HepG2 (cell line): ENCODE measurements around the gene WNK4. TPM values are rescaled to one million over a fixed set of nuclear protein-coding genes. Genes with fewer than 3 reads are reported as not detected.
A peak's percentile ranks its signal among the peaks of the same experiment; 100 is the strongest.

Experiments used
- FIP1L1 ChIP-seq: fragments of 200-400 bp; formaldehyde crosslinking; IDR thresholded peaks from 2 replicates; pipeline ENCODE4 v1.6.1; 2018; ENCODE audit warnings: low read depth, mild to moderate bottlenecking, low read length, moderate library complexity, borderline replicate concordance; ENCODE audit not compliant: insufficient read depth
- GABPB1 ChIP-seq: IDR thresholded peaks from 2 replicates; pipeline ENCODE4 v1.6.1; 2016; ENCODE audit warnings: mild to moderate bottlenecking, missing genetic modification reagents, moderate library complexity, missing compliant biosample characterization
- HNRNPUL1 ChIP-seq: fragments of 200-400 bp; formaldehyde crosslinking; IDR thresholded peaks from 2 replicates; pipeline ENCODE4 v1.6.1; 2017; ENCODE audit warnings: low read depth, mild to moderate bottlenecking, low read length, moderate library complexity
- KAT8 ChIP-seq: IDR thresholded peaks from 2 replicates; pipeline ENCODE4 v1.6.1; 2016; ENCODE audit warnings: missing genetic modification reagents, missing compliant biosample characterization
- KDM2A ChIP-seq: sonication (generic); formaldehyde crosslinking; IDR thresholded peaks from 2 replicates; pipeline ENCODE4 v1.4.0; 2020; ENCODE audit warnings: low read depth, missing genetic modification reagents, borderline replicate concordance
- KIAA2018 ChIP-seq: sonication (generic); formaldehyde crosslinking; IDR thresholded peaks from 2 replicates; pipeline ENCODE4 v1.5.0; 2020; ENCODE audit warnings: mild to moderate bottlenecking, missing genetic modification reagents, borderline replicate concordance
- NFYC ChIP-seq: IDR thresholded peaks from 2 replicates; pipeline ENCODE4 v1.6.1; 2016; ENCODE audit warnings: missing genetic modification reagents, missing compliant biosample characterization
- NR1H2 ChIP-seq: sonication (generic); formaldehyde crosslinking; IDR thresholded peaks from 2 replicates; pipeline ENCODE4 v1.8.1; 2022; ENCODE audit warnings: low read depth, missing genetic modification reagents, borderline replicate concordance
- POLR2AphosphoS5 ChIP-seq: IDR thresholded peaks from 2 replicates; pipeline ENCODE4 v1.6.1; 2012; ENCODE audit warnings: low read depth, low read length
- ZFP90 ChIP-seq: sonication (generic); formaldehyde crosslinking; IDR thresholded peaks from 2 replicates; pipeline ENCODE4 v1.8.0; 2022; ENCODE audit warnings: missing genetic modification reagents, mild to moderate bottlenecking, inconsistent platforms, borderline replicate concordance
- ZMYM3 ChIP-seq: sonication (generic); formaldehyde crosslinking; IDR thresholded peaks from 2 replicates; pipeline ENCODE4 v1.5.1; 2020; ENCODE audit warnings: mild to moderate bottlenecking, missing genetic modification reagents
- ZNF891 ChIP-seq: sonication (generic); formaldehyde crosslinking; IDR thresholded peaks from 2 replicates; pipeline ENCODE4 v1.5.0; 2020; ENCODE audit warnings: mild to moderate bottlenecking, missing genetic modification reagents
- polyA plus RNA-seq, 8 experiments: library from polyadenylated mRNA; depleted of rRNA in 3 of 8; stranded (reverse) in 7 of 8; unstranded in 1 of 8; fragments of >200 nt; fragmentation: Illumina TruSeq in 4 of 8; extraction: Trizol in 4 of 8; gene quantifications; 2 replicates each; pipeline versions ENCODE4 v1.2.1 to v1.2.3, GENCODE V29; 2011 to 2016; ENCODE audit warnings: low read depth in 4 of 8, missing spikeins in 1 of 8, mixed read lengths in 1 of 8; ENCODE audit not compliant: insufficient read depth in 1 of 8
- total RNA-seq, 5 experiments: library from RNA; depleted of rRNA; stranded (reverse); fragments of >200 nt; fragmentation: Illumina TruSeq; extraction: Trizol; gene quantifications; 2 replicates each; pipeline ENCODE4 v1.2.3, GENCODE V29; 2016; ENCODE audit warnings: low read depth in 1 of 5
- TF ChIP-seq, protein P1 (sequence below): sonication (generic); formaldehyde crosslinking; IDR thresholded peaks from 2 replicates; pipeline ENCODE4 v1.4.0; 2020; ENCODE audit warnings: mild to moderate bottlenecking, missing genetic modification reagents
- TF ChIP-seq, protein P2 (sequence below): sonication (generic); formaldehyde crosslinking; IDR thresholded peaks from 2 replicates; pipeline ENCODE4 v1.8.1; 2023; ENCODE audit warnings: mild to moderate bottlenecking, moderate library complexity, missing genetic modification reagents

The WNK4 gene
- total and polyA plus RNA-seq, 2 of the 13 experiments (the other 11 are each of a cell fraction or from before 2014, with no cell fraction given) = 2.7 to 13.7 TPM

DNA sequence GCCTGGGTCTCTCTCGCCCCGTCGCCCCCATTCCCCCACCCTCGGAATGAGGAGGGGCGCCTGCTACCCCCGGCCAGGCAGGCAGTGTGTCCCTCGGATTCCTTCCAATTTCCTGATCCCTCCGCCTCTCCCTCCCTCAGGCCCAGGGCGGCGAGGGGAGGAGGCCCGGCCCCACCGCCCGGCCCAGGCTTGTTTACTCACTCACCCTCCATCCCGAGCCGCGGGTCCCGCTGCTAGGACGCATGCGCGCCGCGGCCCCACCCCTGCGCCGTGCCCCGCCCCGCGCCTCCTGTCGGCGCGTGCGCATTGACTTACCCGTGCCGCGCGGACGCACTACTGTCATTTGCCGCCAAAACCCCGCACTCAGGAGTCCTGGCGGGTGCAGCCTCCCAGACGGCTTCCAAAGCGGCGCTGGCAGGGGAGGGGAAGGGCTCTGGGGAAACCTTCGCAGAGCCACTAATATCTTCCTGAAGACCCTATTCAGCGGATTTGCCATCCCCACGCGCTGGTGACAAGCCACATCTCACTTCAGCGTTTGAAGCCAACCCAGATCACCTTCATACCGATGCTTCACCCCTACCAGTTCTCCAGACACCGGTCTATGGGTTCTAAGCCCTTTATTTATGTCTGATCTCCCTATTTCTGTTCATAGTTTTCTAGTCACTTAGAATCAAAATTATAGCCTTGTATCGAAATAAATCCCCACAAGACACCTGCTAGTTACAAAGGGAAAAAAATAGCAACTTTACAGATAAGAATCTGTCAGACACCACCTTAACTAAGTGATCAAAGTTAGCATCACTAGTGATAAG is 35.4 kb upstream of the WNK4 start, which contains the start of gene EZH1 (continued):
- no peak for TF ChIP-seq KIAA2018 (CRISPR knock-in tag)
- TF ChIP-seq FIP1L1 = 0 out of 2 replicates have a peak, but pooled peaks have one; percentile 47
- peak; percentile 75 for TF ChIP-seq ZFP90 (CRISPR knock-in tag)
- peak; percentile 83; the same call in 1 of the 2 replicates for TF ChIP-seq NR1H2 (CRISPR knock-in tag)
- no peak; the same call in 1 of the 2 replicates for TF ChIP-seq ZMYM3 (CRISPR knock-in tag)
- TF ChIP-seq POLR2AphosphoS5 = peak; percentile 88
- TF ChIP-seq HNRNPUL1 = no peak
- TF ChIP-seq ZNF891 (CRISPR knock-in tag) = peak; percentile 83
- TF ChIP-seq NFYC (CRISPR knock-in tag) = no peak
- TF ChIP-seq, protein P1, sequence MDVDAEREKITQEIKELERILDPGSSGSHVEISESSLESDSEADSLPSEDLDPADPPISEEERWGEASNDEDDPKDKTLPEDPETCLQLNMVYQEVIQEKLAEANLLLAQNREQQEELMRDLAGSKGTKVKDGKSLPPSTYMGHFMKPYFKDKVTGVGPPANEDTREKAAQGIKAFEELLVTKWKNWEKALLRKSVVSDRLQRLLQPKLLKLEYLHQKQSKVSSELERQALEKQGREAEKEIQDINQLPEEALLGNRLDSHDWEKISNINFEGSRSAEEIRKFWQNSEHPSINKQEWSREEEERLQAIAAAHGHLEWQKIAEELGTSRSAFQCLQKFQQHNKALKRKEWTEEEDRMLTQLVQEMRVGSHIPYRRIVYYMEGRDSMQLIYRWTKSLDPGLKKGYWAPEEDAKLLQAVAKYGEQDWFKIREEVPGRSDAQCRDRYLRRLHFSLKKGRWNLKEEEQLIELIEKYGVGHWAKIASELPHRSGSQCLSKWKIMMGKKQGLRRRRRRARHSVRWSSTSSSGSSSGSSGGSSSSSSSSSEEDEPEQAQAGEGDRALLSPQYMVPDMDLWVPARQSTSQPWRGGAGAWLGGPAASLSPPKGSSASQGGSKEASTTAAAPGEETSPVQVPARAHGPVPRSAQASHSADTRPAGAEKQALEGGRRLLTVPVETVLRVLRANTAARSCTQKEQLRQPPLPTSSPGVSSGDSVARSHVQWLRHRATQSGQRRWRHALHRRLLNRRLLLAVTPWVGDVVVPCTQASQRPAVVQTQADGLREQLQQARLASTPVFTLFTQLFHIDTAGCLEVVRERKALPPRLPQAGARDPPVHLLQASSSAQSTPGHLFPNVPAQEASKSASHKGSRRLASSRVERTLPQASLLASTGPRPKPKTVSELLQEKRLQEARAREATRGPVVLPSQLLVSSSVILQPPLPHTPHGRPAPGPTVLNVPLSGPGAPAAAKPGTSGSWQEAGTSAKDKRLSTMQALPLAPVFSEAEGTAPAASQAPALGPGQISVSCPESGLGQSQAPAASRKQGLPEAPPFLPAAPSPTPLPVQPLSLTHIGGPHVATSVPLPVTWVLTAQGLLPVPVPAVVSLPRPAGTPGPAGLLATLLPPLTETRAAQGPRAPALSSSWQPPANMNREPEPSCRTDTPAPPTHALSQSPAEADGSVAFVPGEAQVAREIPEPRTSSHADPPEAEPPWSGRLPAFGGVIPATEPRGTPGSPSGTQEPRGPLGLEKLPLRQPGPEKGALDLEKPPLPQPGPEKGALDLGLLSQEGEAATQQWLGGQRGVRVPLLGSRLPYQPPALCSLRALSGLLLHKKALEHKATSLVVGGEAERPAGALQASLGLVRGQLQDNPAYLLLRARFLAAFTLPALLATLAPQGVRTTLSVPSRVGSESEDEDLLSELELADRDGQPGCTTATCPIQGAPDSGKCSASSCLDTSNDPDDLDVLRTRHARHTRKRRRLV (CRISPR knock-in tag) = peak; percentile 85
- peak; percentile 71; the same call in 1 of the 2 replicates for TF ChIP-seq GABPB1 (CRISPR knock-in tag)
- TF ChIP-seq, protein P2, sequence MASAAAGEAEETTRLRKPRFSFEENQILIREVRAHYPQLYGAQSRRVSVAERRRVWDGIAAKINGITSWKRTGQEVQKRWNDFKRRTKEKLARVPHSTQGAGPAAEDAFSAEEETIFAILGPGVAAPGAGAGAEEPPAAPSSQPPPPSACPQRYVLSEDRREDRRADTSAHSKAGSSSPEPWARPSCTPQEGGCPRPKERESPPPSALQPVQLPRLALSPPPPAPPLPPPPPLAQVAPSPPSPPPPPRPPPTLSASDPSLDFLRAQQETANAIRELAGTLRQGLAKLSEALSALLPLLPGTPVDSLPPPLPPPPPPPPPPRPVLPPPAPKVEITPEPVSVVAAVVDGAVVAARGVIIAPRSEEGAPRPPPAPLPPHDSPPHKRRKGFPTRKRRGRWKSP (CRISPR knock-in tag) = peak; percentile 89; the same call in 1 of the 2 replicates
- peak; percentile 83 for TF ChIP-seq KAT8 (CRISPR knock-in tag)
- peak; percentile 80 for TF ChIP-seq KDM2A (CRISPR knock-in tag)
